Astrocyte (in vitro differentiated cells and primary cell): ENCODE data around the gene CD247.

Experiments
- CTCF ChIP-seq: IDR thresholded peaks from 2 replicates; pipeline ENCODE4 v1.5.1; 2011; ENCODE audit warnings: low read depth, mild to moderate bottlenecking, inconsistent platforms, low read length, moderate library complexity; ENCODE audit not compliant: insufficient read depth
- EZH2 ChIP-seq: IDR thresholded peaks from 2 replicates; pipeline ENCODE4 v1.6.1; 2012; ENCODE audit warnings: mild to moderate bottlenecking, low read length, inconsistent platforms; ENCODE audit not compliant: insufficient read depth

GRCh38 chr1:167507719-167508118 lies 10.6 kb downstream of the CD247 start:
- TF ChIP-seq CTCF (no peak), EZH2 (no peak)
